ENCODE measurements around the gene BANP.

The BANP gene

GRCh38 chr16:88077328-88078108 lies 126.3 kb downstream of the BANP start:
- peaks cover 11 to 54% of the 10 kb centered on the region in 2 experiments for H3K36me3 ChIP-seq (ENCODE audit: control insufficient read depth in 1 of 2, insufficient read depth in 2 of 2, low read depth in 1 of 2, low read length in 2 of 2)
- H3K9me3 ChIP-seq (ENCODE audit: control insufficient read depth, low read length): peaks cover 4% of the 10 kb centered on the region
- H2BK5ac ChIP-seq (ENCODE audit: low read depth, low read length, poor library complexity, severe bottlenecking): no peak overlapping the region
- H4K91ac ChIP-seq (ENCODE audit: low read length): no peak overlapping the region
- no peaks in the 10 kb centered on the region for H3K4me1 ChIP-seq (ENCODE audit: control insufficient read depth, insufficient read depth, low read depth, low read length)
- whole genome bisulfite sequencing: 85% methylated on average over 28 of the region's 30 CpGs
- H2BK15ac ChIP-seq (ENCODE audit: low read depth, poor library complexity, severe bottlenecking): no peak overlapping the region
- no peak for DNase-seq
- peak overlapping the region in 1 of 2 experiments; percentile 17 for H3K18ac ChIP-seq (ENCODE audit: low read depth in 1 of 2, low read length in 2 of 2)
- H3K14ac ChIP-seq (ENCODE audit: low read length in 2 of 2): no peak overlapping the region
- H3K4me3 ChIP-seq (ENCODE audit: insufficient read depth in 1 of 2, low read depth in 1 of 2, low read length in 2 of 2): no peak overlapping the region
- H2BK120ac ChIP-seq (ENCODE audit: low read depth, low read length): no peak overlapping the region
- peak overlapping the region; percentile 76 for H4K8ac ChIP-seq (ENCODE audit: low read length)
- no peak overlapping the region for H2AK5ac ChIP-seq (ENCODE audit: low read length, severe bottlenecking)
- no peak overlapping the region for H3K27ac ChIP-seq (ENCODE audit: low read length, poor library complexity, severe bottlenecking)
- no peaks in the 10 kb centered on the region for H3K27me3 ChIP-seq (ENCODE audit: control insufficient read depth in 1 of 2, insufficient read depth in 1 of 2, low read length in 2 of 2)
- no peak overlapping the region for H3K9ac ChIP-seq (ENCODE audit: low read length)
- no peak overlapping the region for H3K4me2 ChIP-seq (ENCODE audit: low read length, poor library complexity, severe bottlenecking)
- peaks cover 10% of the 10 kb centered on the region for H3K79me1 ChIP-seq (replicated peaks; ENCODE audit: low read length, poor library complexity, severe bottlenecking)
- no peak overlapping the region for H3K23ac ChIP-seq (ENCODE audit: low read length in 2 of 2)
- H3K4ac ChIP-seq (ENCODE audit: low read depth in 1 of 2, low read length in 2 of 2): no peak overlapping the region
- no peak overlapping the region for H2AFZ ChIP-seq (ENCODE audit: low read depth, low read length)
- H2BK12ac ChIP-seq (ENCODE audit: low read length in 2 of 2): peak overlapping the region in 1 of 2 experiments; percentile 51

GRCh38 chr16:88078111-88078775 lies 127.0 kb downstream of the BANP start:
- WGBS: 96% methylated on average over 17 of the region's 17 CpGs

GRCh38 chr16:88083582-88083981 lies 132.3 kb downstream of the BANP start:
- Histone ChIP-seq H3K9me3 (ENCODE audit: control insufficient read depth, low read length) (peaks cover 4% of the 10 kb centered on the region), H3K4me2 (ENCODE audit: low read length, poor library complexity, severe bottlenecking) (no peak overlapping the region), H3K9ac (ENCODE audit: low read length) (no peak overlapping the region), H3K14ac (ENCODE audit: low read length in 2 of 2) (no peak overlapping the region), H3K18ac (ENCODE audit: low read depth in 1 of 2, low read length in 2 of 2) (no peak overlapping the region), H4K8ac (ENCODE audit: low read length) (peak overlapping the region; percentile 43), H3K79me1 (replicated peaks; ENCODE audit: low read length, poor library complexity, severe bottlenecking) (no peaks in the 10 kb centered on the region), H2BK12ac (ENCODE audit: low read length in 2 of 2) (peak overlapping the region in 1 of 2 experiments; percentile 30), H3K27ac (ENCODE audit: low read length, poor library complexity, severe bottlenecking) (no peak overlapping the region), H2BK5ac (ENCODE audit: low read depth, low read length, poor library complexity, severe bottlenecking) (no peak overlapping the region), H3K4me3 (ENCODE audit: insufficient read depth in 1 of 2, low read depth in 1 of 2, low read length in 2 of 2) (no peak overlapping the region), H3K4ac (ENCODE audit: low read depth in 1 of 2, low read length in 2 of 2) (peak overlapping the region in 1 of 2 experiments; percentile 46), H2BK120ac (ENCODE audit: low read depth, low read length) (no peak overlapping the region), H3K4me1 (ENCODE audit: control insufficient read depth, insufficient read depth, low read depth, low read length) (no peaks in the 10 kb centered on the region), H3K36me3 (ENCODE audit: control insufficient read depth in 1 of 2, insufficient read depth in 2 of 2, low read depth in 1 of 2, low read length in 2 of 2) (peaks cover 6 to 13% of the 10 kb centered on the region in 2 experiments), H3K23ac (ENCODE audit: low read length in 2 of 2) (no peak overlapping the region), H2BK15ac (ENCODE audit: low read depth, poor library complexity, severe bottlenecking) (peak overlapping the region; percentile 45), H4K91ac (ENCODE audit: low read length) (no peak overlapping the region), H3K27me3 (ENCODE audit: control insufficient read depth in 1 of 2, insufficient read depth in 1 of 2, low read length in 2 of 2) (peaks cover 0 to 22% of the 10 kb centered on the region in 2 experiments), H2AK5ac (ENCODE audit: low read length, severe bottlenecking) (no peak overlapping the region), H2AFZ (ENCODE audit: low read depth, low read length) (no peak overlapping the region)
- WGBS: 89% methylated on average over 9 of the region's 9 CpGs
- DNase-seq: no peak

More at GRCh38 chr16:88078111-88078775, 127.0 kb downstream of the BANP start:
- H3K4ac ChIP-seq (ENCODE audit: low read depth in 1 of 2, low read length in 2 of 2): no peak overlapping the region
- H3K36me3 ChIP-seq (ENCODE audit: control insufficient read depth in 1 of 2, insufficient read depth in 2 of 2, low read depth in 1 of 2, low read length in 2 of 2): peaks cover 12 to 53% of the 10 kb centered on the region in 2 experiments
- H2BK120ac ChIP-seq (ENCODE audit: low read depth, low read length): no peak overlapping the region
- H2AK5ac ChIP-seq (ENCODE audit: low read length, severe bottlenecking): no peak overlapping the region
- no peak overlapping the region for H3K27ac ChIP-seq (ENCODE audit: low read length, poor library complexity, severe bottlenecking)
- H4K8ac ChIP-seq (ENCODE audit: low read length): no peak overlapping the region
- H2BK12ac ChIP-seq (ENCODE audit: low read length in 2 of 2): no peak overlapping the region
- H3K9me3 ChIP-seq (ENCODE audit: control insufficient read depth, low read length): peaks cover 4% of the 10 kb centered on the region
- H3K14ac ChIP-seq (ENCODE audit: low read length in 2 of 2): no peak overlapping the region
- H3K23ac ChIP-seq (ENCODE audit: low read length in 2 of 2): no peak overlapping the region
- no peak overlapping the region for H3K18ac ChIP-seq (ENCODE audit: low read depth in 1 of 2, low read length in 2 of 2)
- no peak overlapping the region for H4K91ac ChIP-seq (ENCODE audit: low read length)
- no peak overlapping the region for H2BK5ac ChIP-seq (ENCODE audit: low read depth, low read length, poor library complexity, severe bottlenecking)
- H3K4me3 ChIP-seq (ENCODE audit: insufficient read depth in 1 of 2, low read depth in 1 of 2, low read length in 2 of 2): no peak overlapping the region
- no peak overlapping the region for H3K4me2 ChIP-seq (ENCODE audit: low read length, poor library complexity, severe bottlenecking)
- DNase-seq: no peak
- no peak overlapping the region for H2AFZ ChIP-seq (ENCODE audit: low read depth, low read length)
- no peak overlapping the region for H3K9ac ChIP-seq (ENCODE audit: low read length)
- peaks cover 10% of the 10 kb centered on the region for H3K79me1 ChIP-seq (replicated peaks; ENCODE audit: low read length, poor library complexity, severe bottlenecking)
- H3K27me3 ChIP-seq (ENCODE audit: control insufficient read depth in 1 of 2, insufficient read depth in 1 of 2, low read length in 2 of 2): no peaks in the 10 kb centered on the region
- H2BK15ac ChIP-seq (ENCODE audit: low read depth, poor library complexity, severe bottlenecking): no peak overlapping the region
- H3K4me1 ChIP-seq (ENCODE audit: control insufficient read depth, insufficient read depth, low read depth, low read length): no peaks in the 10 kb centered on the region

- no peak overlapping the region for H3K4me3 ChIP-seq (ENCODE audit: insufficient read depth in 1 of 2, low read depth in 1 of 2, low read length in 2 of 2)
- no peaks in the 10 kb centered on the region for H3K4me1 ChIP-seq (ENCODE audit: control insufficient read depth, insufficient read depth, low read depth, low read length)
- H3K14ac ChIP-seq (ENCODE audit: low read length in 2 of 2): no peak overlapping the region
- no peak overlapping the region for H3K18ac ChIP-seq (ENCODE audit: low read depth in 1 of 2, low read length in 2 of 2)
- 74% methylated on average over 3 of the region's 3 CpGs for WGBS
- H2AK5ac ChIP-seq (ENCODE audit: low read length, severe bottlenecking): no peak overlapping the region
- peaks cover 6 to 13% of the 10 kb centered on the region in 2 experiments for H3K36me3 ChIP-seq (ENCODE audit: control insufficient read depth in 1 of 2, insufficient read depth in 2 of 2, low read depth in 1 of 2, low read length in 2 of 2)
- H2BK5ac ChIP-seq (ENCODE audit: low read depth, low read length, poor library complexity, severe bottlenecking): no peak overlapping the region
- H4K8ac ChIP-seq (ENCODE audit: low read length): no peak overlapping the region
- H3K27ac ChIP-seq (ENCODE audit: low read length, poor library complexity, severe bottlenecking): no peak overlapping the region
- H3K9me3 ChIP-seq (ENCODE audit: control insufficient read depth, low read length): peaks cover 4% of the 10 kb centered on the region
- no peak overlapping the region for H4K91ac ChIP-seq (ENCODE audit: low read length)
- peaks cover 0 to 23% of the 10 kb centered on the region in 2 experiments for H3K27me3 ChIP-seq (ENCODE audit: control insufficient read depth in 1 of 2, insufficient read depth in 1 of 2, low read length in 2 of 2)
- H3K23ac ChIP-seq (ENCODE audit: low read length in 2 of 2): no peak overlapping the region
- H2BK120ac ChIP-seq (ENCODE audit: low read depth, low read length): no peak overlapping the region
- no peak overlapping the region for H3K4ac ChIP-seq (ENCODE audit: low read depth in 1 of 2, low read length in 2 of 2)
- H2AFZ ChIP-seq (ENCODE audit: low read depth, low read length): no peak overlapping the region
- H3K4me2 ChIP-seq (ENCODE audit: low read length, poor library complexity, severe bottlenecking): no peak overlapping the region
- peak; percentile 80 for DNase-seq
- peak overlapping the region; percentile 60 for H3K9ac ChIP-seq (ENCODE audit: low read length)
- no peak overlapping the region for H2BK15ac ChIP-seq (ENCODE audit: low read depth, poor library complexity, severe bottlenecking)
- H2BK12ac ChIP-seq (ENCODE audit: low read length in 2 of 2): no peak overlapping the region
- no peaks in the 10 kb centered on the region for H3K79me1 ChIP-seq (replicated peaks; ENCODE audit: low read length, poor library complexity, severe bottlenecking)
Measured at GRCh38 chr16:88084881-88085280, 133.6 kb downstream of the BANP start.

All from mesenchymal stem cell (in vitro differentiated cells and primary cell).